ENCODE data around the gene HSD17B8.

The HSD17B8 gene

GRCh38 chr6:33171880-33172687 is 32.4 kb upstream of the HSD17B8 start:
- DNase-seq: no peak

- DNase-seq: no peak
These were observed 31.5 kb upstream of the HSD17B8 start for GRCh38 chr6:33172688-33173534.

DNA sequence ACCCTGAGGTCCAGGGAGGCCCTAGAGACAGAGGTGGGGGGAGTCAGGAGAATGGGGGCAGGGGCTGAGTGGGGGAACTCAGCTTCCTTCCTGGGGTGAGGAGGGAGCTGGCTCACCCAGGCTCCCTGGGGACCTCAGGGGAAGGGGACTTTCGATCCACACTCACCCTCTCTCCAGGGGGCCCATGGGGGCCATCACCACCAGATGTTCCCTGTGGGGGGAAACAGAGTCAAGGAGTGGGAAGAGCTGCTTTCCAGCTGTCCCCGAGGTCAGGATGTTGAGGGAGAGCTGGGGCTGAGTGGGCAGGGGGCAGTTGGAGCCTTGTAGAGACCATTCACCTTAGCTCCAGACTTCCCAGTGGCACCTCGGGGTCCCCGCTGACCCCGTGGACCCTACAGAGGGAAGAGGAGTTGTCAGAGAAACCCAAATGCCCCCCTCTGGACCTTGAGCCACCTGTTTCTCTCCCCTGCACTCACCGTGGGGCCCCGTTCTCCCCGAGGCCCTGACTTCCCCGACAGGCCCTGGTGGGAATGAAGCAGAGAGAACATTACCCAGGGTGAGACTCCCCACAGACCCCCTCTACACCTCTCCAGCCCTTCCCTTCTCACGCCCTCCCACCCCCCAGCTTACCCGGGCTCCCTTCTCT is 30.8 kb upstream of the HSD17B8 start:
- no peak for DNase-seq

DNA sequence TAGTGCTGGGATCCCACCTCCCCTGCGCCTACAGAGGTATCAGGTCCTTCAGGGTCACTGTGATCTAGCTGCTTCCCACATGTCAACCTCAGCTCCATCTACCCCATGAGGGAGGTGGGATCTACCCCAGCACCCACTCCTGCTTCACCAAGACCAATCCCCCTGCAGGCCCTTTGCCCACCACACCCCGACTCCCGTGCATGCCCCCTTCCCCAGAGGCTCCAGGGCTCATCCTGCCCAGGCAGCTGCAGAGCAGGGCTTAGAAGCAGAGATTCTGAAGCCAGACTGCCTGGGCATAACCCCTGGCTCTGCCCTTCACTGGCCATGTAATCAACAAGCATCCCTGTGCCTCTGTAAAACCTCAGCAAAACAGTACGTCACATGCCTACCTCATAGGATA is 29.7 kb upstream of the HSD17B8 start:
- no peak for DNase-seq

DNA sequence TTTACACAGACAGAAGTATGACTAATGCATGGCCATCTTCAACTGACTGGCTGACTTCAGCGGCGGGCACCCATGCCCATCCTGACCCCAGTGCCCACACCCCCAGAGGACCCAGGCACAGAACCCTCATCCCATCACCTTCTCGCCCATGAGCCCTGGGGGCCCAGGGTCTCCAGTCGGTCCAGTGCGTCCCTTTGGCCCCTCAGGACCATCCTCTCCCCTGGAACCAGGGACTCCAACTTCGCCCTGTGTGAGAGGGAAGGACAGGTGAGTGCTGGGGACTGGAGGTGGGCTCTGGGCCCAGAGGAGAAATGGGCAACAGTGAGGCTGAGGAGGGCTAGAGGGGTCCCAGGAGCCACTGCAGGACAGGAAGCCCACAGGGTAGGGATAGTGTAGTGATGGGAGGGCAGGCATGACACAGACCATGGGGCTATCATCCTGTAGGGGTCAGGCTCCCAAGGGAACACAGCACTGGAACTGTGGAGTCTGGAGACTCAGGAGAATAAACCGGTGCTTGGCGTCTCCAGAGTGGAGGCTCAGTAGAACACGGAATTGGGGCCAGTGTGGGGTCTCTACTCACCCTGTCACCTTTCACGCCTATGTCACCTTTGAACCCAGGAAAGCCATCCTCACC is 28.9 kb upstream of the HSD17B8 start:
- DNase-seq: no peak

DNA sequence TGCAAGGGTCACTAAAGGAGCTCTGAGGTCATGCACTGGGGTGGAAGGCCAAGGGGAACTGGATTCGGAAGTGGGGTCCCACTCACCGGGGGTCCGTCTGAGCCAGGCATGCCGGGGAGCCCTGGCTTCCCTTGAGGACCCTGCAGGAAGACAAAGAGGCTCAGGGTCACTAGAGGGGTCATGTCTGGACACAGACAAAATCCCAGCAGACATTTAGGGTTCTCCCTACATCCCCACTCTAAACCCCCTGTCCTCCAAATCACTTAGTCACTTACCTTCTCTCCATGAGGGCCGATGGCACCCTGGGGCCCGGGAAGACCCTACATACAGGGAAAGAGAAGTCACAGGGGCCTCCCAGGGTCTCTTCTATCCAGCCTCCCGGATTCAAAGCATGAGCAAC is 27.5 kb upstream of the HSD17B8 start:
- DNase-seq: no peak

- DNase-seq: no peak
These were observed 26.7 kb upstream of the HSD17B8 start for GRCh38 chr6:33177552-33178446.

GRCh38 chr6:33178755-33179475 is 25.5 kb upstream of the HSD17B8 start:
- DNase-seq: no peak

GRCh38 chr6:33181141-33181540 is 23.3 kb upstream of the HSD17B8 start:
- no peak for DNase-seq

- no peak for DNase-seq
These were observed 21.3 kb upstream of the HSD17B8 start for GRCh38 chr6:33183071-33183683.

DNA sequence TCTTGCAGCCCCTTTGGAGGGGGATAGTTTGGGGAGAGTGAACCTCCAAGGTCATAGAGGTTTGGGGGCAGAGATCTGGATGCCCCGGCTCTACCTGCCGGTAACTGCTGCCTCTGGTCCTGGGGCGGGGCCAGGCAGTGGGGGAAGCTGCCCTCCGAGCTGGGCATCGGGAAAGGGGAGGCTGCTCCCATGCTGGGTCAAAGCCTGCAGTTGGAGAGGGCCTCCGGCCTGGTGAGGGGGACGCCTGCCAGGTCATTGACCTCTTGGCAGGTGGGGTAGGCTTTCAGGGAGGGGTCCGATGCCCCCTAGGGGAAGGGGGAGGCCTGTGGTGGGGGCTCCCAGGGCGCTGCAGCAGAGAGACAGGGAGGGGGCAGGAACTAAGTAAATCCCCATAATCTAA is 19.3 kb upstream of the HSD17B8 start:
- no peak for DNase-seq

GRCh38 chr6:33185654-33186187 is 18.7 kb upstream of the HSD17B8 start:
- DNase-seq: no peak

GRCh38 chr6:33187809-33188208 is 16.6 kb upstream of the HSD17B8 start:
- DNase-seq: no peak

DNA sequence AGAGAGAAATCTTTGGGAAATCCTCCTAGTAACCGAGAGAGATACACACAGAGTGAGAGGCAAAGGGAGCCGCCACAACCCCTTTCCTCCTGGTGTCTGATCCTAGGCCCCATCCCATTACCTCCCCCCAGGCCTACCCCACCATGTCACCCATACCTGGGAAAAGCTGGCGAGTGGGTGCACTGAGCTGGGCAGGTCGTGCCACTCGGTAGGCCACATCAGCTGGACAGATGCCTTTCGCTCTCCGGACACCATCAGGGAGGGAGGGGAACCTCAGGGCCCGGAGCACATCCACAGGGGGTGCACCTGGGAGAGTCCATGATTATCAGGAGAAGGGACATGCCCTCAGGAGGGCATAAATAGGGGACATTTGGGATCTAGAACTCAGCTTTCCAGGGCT is 15.3 kb upstream of the HSD17B8 start:
- DNase-seq: no peak

DNA sequence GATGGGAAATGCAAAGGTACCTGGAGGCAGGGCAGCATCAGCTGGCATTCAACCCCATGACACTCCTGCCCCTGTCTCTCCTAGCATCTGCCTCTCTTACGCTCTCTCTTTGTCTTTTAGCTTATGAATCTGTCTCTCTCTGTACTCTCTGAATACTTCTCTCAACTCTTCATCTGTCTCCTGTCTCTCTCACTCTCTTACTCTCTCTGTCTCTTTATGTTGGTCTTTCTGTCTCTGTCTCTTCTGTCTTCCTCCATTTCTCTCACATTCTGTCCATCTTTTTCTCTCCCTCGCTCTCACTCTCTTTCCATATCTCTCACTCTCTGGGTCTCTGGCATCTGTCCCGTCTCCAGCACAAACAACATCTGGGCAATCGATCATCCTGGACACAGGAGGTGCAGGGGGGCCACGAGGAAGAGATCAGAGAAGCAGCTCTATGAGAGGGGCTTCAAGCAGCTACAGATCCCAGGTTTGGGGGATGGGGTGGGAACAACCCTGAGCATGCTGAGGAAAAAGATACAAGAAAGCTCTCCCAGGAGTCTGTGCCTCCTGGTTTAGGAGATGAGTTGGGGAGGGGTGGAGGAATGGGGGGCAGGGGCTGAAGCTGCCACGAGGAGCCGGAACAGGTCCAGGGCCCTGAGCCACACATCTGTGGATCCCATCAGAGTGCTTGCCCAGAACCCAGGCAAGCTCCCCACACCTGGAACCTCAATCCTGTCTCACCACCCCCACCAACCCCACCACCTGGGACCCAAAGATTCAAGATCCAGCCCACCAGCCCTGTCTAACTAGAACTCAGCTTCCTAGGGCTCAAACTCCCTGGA is 14.6 kb upstream of the HSD17B8 start:
- DNase-seq: no peak

DNA sequence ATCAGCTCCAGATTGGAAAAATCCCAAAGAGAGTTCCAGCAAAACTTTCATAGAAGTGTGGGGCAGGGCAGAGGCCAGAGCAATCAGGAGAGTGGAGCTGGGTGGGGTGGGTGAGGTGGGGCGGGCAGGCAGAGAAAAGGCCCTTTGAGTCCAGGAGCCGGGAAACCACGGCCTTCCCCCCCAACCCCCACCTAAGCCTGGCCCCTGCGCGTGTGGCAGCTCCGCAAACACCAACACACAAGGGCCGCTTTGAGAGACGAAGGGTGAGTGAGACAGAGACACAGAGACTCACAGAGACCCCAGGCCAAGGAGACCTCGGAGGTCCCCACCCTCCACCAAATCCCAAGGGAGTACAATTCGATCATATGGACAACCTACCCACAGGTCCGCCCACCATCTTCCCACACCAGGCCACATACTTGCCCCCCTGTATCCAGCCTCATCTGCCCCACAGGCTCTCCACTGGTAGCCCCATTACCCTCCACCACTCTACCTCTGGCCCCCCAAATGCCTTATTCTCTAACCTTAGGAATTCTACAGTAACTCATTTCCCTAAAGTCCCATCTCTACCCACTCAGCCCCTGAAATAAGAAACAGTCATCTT is 13.8 kb upstream of the HSD17B8 start:
- no peak for DNase-seq

DNA sequence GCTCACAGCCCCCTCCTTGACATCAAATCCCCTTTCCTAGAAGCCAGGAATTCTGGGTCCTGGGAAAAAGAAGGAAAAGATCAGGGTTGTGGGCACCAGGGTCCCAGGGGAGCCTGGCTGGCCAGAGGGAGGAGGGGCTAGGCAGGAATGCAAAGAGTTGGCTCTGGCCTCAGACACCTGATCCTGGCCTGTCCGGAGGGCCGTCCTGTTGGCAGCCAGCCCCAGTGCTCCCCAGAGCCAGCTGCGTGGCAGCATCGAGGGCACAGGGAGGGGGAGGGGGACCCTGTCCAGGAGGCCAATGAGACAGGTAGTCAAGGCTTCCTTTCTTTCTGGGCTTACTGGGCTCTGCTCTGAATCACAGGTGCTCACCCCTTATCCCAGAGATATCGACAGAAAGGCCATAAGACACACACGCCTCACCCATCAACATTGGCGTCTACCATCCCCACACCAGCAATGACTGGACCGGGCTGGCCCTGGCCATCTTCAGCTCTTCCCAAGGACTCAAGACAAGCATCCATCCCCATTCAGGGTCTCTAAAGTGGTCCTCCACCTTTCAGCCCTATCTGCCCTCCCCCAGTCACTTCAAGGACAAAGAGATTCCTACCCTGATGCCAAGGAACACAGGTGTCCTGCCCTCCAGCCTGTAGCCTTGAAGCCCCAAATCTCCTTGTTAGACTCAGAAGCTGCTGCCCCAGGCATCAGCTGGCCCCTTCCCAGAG is 12.9 kb upstream of the HSD17B8 start:
- DNase-seq: no peak

- DNase-seq: no peak
These were observed 12.3 kb upstream of the HSD17B8 start, which contains the start of gene COL11A2 for GRCh38 chr6:33192105-33192646. Gene COL11A2 (minus strand): TSS chr6:33192467. CDS start chr6:33192240, 227 bp downstream.
